GM19455 (cell line): ENCODE results near the gene NEK6.

Source experiments
- ATAC-seq: cut with Tn5 transposase; IDR thresholded peaks from one replicate; pipeline ENCODE4 v1.9.1; 2021; ENCODE audit not compliant: unreplicated experiment

The NEK6 gene

DNA sequence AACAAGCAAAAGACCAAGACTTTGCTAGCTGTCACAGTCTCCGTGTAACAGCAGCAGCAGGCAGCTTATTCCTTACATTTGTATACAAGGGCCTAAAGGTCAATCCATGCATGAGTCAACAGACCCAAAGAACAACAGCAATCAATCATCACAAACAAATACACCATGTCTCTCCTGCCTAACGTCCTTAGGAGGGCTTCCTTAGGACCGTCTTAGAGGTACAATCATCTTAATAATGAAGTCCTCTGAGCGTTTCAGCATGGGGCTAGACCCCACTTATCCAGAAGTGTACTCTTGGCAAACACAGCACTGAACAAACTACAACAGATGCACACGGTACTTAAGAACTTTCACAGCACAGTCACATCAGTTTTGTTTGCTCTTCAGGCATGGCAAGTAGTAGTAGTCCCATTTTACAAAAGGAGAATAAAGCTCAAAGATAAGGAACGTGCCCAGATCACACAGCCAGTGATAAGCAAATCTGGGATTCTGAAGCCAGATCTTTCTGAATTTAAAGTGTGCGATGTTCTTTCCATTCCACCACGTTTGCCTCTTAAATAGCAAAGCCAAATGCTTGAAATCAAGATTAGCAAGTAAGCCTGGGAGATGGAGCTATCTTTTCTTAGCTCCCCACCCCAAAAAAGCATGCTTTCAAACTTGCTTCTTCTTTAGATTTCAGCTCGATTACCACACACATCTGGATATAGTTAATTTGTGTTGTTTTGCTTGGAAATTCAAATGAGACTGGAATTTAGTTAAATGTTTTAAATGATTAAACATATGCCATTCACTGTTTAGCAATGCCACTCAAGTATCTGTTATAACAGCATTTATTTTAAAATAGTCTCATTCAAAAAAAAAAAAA is 133.3 kb downstream of the NEK6 start:
- no peak for ATAC-seq

DNA sequence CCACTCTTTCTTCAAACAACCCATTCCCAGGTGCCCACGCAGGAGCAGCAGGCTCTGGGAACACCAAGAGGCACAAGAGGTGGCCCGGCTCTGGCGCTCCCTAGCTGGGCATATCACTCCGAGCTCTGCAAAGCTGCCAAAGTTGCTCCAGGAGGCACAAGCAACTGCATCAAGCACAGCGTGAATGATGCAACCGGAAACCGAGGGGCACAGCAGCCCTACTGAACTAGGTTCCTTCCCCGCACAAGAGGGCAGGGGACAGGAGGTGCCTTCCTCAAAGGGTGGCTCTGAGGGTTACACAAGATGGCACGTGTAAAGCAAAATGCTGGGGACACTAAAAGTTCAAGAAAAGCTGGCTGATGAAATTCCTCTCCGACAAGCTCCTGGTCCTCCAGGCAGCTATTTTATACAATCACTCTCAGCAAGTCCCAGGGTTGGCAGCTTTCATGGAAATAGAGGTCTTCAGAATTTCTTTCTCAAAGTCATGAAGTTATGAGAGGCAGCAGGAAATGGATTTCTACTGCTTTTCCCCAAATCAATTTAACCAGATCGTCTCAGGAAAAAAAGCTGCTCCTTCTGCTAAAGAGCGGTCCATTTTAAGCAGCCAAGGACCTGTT is 134.6 kb downstream of the NEK6 start:
- no peak for ATAC-seq

DNA sequence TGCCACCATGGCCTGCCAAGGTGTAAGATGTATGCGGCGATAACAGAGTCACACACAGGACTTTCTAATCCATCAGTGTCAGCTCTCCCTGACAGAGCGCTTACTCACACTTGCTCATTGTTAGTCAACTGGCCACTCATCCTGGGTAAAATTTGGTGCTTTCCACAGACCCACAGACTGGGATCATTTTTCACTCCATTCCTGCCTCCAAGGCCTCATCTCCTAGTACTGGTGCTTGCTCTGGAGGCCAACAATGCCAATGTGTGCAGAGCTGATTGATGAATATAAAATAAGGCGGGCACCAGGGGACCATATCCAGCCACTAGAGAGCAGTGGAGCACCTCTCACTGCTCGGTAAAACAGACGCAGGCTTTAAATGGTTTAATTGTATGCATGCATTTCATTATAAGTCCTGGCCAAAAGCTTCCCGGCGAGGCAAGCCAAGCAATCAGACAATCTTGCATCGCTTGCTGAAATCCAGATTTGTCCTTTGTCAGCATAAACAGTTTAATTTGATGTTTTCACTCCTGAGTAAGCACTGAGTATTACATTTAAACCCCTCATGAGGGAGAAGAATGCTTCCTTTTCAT is 135.2 kb downstream of the NEK6 start:
- no peak for ATAC-seq

DNA sequence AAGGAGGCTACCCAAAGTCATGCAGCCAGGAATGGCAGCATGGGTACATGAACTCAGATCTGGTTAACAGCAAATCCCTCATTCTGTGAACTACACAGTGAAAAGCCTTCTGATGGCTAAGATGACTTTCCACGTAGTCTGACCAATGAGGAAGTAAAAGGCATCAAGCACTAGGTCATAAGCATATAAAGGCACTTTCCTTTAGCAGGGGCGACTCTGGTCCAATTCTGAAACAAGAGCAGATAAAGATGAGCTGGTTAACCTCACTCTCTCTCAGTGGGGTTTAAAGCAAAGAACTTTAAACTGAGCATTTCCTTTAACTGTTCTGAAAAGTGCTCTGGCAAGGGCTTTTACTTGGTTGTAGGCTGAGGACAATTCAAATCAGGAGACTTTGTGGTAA is 136.4 kb downstream of the NEK6 start:
- no peak for ATAC-seq

DNA sequence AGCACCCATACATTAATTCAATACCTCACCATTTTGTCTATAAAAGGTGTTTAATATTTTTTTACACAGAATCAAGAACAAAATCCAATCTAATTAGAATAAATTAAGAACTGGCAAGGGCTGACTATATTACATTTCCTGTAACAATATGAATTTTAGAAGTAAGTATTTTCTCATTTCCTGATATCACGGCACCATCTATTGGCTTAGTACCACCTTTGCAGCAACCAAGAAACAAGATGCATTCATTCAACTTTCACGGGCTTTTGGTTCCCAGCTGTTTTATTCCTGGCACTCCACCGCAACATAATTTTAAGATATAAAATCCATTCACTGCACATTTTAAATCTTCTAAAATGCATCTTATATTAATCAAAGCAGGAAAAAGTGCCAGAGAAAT is 136.8 kb downstream of the NEK6 start:
- no peak for ATAC-seq

DNA sequence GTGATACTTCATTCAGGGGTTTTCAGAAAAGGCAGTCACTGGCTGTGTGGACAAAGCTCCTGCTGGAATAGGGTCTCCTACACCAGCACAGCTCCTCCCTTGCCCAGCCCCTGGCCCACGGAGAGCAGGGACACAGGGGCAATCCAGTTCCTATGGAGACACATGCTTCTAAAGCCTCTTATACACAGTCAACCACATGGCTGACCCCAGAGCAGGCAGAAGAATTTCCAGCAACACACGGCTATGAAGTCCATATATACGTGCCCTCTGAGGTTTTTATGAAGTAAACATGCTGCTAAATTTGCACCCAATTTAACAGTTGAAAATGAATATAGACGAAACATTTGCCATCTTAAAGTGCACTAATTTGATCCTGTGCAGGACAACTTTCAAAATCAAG is 138.1 kb downstream of the NEK6 start:
- no peak for ATAC-seq

DNA sequence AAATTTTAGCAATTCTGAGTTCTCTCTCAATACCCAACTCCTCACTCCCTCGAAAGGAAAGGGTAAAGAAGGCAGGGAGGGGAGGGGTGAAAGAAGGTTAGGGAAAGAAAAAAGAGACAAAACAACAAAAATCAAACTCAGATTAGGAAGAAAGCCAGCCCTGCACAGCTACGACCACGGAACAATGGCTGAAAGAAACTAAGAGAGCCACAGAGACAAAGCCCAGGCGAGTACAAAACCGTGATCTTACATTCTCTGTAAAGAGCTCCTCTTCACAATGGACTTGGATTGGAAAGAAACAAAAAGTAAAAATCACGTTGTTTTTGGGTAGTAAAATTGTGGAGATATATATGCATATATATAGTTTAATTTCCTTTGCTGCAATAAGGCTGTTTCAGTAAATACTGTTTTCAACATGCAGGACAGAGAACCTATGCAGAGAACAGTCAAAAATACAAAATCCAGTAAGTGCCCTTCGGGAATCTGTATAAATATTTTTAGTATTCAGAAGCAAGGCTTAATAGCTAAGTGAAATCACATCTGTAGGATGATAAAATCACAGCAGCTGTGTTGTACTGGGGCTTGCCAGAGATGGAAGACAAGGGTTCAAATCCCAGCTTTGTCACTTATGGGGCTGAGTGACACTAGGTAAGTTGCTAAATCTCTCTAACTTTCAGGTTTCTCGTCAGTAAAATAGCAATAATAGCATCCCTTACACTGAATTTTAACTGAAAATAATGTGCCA is 140.6 kb downstream of the NEK6 start:
- no peak for ATAC-seq

DNA sequence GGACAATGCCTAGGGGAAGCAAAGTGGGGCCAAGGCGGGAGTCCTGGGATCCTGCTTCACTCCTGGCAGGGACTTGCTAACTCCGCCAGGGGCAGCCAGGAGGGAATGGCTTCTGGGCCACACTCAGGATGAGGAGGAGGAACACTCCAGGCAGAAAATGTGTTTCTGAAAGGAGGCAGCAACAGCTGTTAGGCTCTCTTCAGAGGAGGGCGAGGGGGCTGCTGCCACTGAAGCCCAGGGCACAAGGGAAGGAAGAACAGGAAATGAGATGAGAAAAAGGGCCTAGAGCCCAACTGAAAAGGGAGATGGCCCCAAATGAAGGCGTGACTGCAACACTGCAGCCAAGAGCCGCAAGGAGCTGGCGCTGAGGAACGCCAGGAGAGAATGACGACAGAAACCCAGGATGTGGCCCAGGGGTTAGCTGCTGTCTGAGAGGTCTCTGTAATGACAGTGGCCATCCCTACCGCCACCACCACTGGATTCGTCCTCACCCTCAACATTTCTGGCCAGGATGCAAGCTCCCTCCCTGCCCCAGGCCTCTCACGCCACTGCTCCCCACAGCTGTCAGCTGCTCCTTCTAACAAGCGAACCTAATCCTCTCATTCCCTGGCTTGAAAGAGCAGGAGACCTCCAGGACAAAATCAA is 141.7 kb downstream of the NEK6 start:
- no peak for ATAC-seq

DNA sequence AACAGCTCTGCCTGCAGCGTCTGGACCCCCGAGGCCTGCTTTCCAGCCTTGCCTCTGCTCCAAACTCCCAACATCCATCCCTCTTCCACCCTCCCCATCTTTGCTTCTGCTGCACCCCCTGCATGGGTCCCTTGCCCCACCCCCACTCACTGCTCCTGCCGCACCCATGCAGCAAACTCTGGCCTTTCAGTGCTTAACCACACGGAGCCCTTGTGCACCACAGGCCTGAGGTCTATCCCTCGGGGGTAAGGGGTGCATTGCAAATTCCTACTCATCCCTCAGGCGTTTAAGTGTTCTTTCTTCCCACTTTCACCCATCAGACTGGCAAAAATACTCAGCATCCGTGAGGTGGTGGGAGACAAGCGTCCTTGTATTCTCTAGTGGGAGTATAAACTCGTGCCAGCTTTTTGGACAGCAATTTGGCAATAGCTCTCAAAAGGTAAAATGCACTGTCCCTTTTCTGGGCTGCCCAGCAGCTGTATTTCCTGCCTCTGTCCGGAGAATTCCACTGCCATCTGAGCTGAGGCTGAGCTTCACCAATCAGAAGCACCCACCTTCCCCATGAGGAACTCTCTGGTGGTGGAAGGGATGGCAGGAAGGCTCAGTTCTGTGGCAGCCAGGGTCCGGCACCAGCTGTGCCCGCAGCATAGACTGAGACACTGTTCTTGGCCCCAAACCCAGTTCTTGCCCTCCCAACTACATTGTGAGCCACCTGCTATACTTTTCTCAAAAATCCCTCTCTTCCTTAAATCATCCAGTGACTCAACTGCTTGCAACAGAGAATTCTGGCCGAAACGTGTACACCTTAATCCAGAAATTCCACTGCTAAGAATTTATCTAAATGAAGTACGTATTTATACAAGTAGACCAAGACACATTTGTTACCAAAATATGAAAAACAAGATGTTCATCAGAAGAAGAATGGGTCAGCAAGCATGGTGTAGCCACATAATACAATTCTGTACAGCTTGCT is 142.5 kb downstream of the NEK6 start:
- ATAC-seq, result no peak
